HPDE6-E6E7 (cell line): ENCODE measurements around the gene KLHDC7A.

Source experiments
- DNase-seq: peaks from one replicate; pipeline ENCODE4 v3.0.0; 2011; ENCODE audit warnings: missing footprints; ENCODE audit errors: extremely low spot score

KLHDC7A gene

DNA sequence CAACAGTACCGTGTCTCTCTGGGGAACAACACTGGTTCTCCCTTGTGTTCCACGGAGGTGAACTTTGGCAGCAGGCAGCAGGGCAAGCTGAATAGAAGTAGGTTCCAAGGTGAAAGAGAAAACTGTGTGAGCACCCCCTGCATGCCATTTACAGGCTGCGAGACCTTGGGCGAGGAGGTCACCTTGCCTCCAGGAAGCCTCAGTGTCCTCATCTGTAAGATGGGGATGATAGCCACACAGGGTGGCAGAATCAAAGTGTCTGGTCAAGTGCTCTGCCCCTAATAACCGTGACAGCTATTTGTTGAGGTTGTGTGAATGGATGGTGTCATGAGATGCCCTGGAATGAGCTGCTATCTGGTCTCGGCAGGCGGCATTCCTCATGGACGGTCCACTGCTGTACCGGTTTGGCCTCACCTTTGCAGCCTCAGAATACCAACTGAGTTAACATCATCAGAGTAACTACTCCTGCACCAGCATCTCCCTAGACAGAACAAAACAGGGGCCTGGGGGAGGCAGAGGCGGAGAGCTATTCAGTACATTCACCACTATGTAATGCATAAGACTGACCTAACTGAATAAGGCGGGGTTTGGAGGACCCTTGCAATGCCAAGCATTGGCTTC is 7.4 kb upstream of the KLHDC7A start:
- DNase-seq = no peak

DNA sequence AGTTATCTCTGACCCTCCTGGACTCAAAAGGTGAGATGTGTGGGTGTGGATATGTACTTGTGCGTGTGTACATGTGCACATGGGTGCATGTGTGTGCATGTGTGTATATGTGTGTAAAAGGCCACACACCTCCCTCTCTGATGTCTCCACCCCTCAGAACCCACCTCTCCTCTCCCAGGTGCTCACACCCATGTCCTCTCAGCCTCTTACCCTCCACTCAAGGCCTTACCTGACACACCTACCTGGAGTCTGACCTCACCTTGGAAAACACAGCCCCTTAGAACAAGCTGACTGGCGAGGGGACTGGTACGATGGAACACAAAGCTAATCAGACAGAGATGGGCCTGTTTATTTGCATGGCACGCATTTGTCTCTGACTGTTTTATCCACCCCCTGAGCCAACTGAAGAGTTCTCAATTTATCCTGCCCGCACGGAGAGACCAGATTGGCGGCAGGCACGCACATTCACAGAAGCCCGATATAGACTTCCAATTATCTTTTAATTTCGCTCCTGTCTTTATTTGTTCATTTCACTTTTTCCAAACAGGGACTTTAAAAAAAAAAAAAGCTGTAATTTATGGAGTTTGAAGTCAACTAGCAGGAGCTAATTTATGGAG is 6.1 kb upstream of the KLHDC7A start:
- no peak for DNase-seq

DNA sequence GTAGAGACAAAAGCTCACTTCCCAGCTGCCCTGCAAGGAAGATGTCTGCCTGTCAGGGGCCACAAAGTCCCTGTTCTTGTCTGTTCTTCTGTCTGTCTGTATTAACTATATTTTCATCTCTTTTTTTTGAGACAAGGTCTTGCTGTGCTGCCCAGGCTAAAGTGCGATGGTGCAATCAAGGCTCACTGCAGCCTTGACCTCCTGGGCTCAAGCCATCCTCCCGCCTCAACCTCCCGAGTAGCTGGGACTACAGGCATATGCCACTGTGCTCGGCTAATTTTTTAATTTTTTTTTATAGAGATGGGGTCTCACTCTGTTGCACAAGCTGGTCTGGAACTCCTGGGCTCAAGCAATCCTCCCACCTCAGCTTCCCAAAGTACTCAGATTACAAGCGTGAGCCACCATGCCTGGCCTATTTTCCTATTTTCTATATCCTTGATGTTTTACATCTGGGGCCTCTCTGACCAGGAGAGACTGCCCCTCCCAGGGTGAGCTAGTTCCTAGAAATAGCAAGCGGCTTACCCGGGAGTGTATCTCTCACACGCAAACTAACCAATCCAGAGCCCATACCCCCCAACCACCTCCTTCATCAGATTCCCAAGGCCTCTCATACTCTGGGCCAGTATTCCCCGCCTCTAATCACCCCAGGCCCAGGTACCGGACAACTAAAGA is 5.4 kb upstream of the KLHDC7A start:
- no peak for DNase-seq

DNA sequence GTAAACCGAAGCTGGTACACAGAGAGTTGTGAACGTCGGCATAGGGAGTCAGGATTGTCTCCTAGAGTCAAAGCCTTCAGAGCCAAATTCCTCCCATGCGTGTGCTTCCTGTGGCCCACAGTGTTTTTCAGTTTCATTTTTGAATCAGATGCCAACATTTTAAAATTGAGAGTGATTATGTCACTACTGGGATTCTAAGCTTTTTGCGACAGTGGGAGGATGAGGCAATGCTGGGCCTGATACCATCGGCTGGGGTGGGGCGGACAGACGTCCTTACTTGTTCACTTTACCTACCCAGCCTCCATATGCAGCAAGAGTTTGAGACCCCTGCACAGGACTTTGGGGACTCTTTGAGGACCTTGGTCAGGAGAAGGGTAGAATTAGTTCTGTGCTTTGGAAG is 1.3 kb upstream of the KLHDC7A start:
- DNase-seq = no peak

DNA sequence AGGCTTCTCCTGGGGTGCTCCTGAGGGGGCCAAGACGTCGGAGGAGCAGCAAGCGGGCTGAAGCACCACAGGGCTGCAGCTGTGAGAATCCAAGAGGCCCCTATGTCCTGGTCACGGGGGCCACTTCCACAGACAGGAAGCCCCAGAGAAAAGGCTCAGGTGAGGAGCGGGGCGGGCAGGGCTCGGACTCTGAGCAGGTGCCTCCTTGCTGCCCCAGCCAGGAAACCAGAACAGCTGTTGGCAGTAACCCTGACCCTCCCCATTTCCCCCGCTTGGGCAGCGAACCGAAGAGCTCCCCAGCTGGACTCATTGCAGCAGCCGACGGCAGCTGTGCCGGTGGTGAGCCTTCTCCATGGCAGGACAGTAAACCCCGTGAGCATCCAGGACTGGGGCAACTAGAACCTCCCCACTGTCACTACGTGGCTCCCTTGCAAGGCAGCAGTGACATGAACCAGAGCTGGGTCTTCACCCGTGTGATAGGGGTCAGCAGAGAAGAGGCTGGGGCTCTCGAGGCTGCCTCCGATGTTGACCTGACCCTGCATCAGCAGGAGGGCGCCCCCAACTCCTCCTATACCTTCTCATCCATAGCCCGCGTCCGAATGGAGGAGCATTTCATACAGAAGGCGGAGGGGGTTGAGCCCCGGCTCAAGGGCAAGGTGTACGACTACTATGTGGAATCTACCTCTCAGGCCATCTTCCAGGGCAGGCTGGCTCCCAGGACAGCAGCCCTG is 625 bp downstream of the KLHDC7A start:
- DNase-seq = no peak

DNA sequence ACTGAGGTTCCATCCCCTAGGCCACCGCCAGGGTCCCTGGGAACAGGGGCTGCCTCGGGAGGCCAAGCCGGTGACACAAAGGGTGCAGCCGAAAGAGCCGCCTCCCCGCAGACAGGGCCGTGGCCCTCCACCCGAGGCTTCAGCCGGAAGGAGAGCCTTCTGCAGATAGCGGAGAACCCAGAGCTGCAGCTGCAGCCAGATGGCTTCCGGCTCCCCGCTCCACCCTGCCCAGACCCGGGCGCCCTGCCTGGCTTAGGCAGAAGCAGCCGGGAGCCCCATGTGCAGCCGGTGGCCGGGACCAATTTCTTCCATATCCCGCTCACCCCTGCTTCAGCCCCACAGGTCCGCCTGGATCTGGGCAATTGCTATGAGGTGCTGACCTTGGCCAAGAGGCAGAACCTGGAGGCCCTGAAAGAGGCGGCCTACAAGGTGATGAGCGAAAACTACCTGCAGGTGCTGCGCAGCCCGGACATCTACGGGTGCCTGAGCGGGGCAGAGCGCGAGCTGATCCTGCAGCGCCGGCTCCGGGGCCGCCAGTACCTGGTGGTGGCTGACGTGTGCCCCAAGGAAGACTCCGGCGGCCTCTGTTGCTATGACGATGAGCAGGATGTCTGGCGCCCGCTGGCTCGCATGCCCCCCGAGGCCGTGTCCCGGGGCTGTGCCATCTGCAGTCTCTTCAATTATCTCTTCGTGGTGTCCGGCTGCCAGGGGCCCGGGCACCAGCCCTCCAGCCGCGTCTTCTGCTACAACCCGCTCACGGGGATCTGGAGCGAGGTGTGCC is 1.4 kb downstream of the KLHDC7A start:
- no peak for DNase-seq

DNA sequence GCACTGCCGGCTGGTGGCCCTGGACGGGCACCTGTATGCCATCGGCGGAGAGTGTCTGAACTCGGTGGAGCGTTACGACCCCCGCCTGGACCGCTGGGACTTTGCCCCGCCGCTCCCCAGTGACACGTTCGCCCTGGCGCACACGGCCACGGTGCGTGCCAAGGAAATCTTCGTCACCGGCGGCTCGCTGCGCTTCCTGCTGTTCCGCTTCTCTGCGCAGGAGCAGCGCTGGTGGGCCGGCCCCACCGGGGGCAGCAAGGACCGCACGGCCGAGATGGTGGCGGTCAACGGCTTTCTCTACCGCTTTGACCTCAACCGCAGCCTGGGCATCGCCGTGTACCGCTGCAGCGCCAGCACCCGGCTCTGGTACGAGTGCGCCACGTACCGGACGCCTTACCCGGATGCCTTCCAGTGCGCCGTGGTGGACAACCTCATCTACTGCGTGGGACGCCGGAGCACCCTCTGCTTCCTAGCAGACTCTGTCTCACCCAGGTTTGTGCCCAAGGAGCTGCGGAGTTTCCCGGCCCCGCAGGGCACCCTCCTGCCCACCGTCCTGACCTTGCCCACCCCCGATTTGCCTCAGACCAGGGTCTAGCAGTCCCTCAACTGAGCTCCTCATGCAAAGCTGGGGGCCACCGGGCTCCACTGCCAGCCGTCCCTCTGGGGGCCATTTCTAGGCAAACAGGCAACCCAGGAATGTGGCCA is 2.1 kb downstream of the KLHDC7A start:
- DNase-seq = no peak

DNA sequence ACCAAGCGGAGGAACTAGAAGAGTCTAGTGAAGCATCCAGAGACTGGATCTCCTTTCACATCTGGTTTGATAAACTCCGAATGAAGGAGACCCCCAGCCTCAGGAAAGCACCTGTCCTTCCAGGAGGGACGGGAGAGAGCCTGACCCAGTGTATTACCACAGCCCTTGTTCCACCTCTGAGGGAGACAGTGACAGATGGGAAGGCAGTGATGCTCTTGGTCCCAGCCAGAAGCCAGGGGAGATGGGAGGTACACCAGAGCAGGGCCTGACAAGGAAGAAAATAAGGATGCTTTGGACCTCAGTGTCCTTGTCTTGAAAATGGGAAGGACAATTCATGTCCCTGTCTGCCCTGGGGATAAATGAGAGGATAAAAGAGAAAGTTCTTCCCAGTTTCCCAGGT is 3.5 kb downstream of the KLHDC7A start:
- no peak for DNase-seq

DNA sequence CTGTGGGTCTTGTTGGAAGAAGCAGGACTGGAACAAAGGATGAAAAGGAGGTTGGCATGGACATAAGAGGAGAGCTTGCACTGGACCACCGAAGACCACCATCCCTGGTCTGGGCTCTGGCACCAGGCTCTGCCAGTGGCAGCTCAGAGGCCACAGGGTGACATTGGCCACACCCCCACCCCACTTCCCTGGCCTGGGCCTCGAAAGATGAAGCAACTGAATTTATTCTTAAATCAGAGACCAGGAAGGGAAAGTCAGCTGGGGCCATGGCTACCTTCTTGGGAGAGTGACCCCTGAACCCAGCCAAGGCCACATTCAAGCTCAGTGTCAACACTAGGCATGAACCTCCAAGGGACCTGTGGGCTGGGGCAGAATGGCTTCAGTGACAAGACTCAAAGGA is 4.0 kb downstream of the KLHDC7A start:
- DNase-seq = no peak

DNA sequence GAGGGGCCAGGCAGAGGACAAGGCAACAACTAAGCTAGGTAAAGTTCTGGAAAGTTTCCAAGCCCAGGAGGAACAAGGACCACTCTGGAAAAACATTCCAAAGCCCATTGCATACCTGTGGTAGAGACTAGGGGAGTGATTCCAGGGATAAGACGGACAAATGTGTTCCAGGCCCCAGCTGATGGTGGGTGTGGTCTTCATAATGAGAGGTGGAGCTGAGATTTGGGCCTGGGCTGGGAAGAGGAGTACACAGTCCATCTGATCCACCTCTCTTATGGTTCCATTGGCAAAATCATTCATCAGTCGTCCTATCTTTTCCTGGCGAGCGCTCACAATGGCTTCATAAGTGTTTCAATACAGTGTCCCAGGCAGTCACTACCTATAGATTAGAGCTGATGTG is 4.5 kb downstream of the KLHDC7A start:
- no peak for DNase-seq

DNA sequence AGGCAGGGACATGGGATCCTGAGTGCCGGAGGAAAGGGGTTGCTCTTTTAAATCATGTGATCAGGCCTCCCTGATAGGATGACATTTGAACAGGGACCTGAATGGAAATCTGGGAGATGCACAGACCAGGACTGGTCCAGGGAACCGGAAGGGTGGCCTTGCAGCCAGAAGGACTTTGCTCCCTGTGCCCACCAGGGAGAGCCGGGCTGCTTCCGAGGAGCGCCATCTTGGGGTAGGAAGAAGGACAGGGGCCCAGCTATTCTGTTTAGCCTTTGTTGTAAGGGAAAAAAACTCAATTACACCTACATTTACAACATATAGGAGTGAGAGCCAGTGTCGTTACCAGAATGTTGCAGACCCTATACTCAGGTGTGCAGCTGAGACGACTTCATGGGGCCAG is 5.5 kb downstream of the KLHDC7A start:
- no peak for DNase-seq

DNA sequence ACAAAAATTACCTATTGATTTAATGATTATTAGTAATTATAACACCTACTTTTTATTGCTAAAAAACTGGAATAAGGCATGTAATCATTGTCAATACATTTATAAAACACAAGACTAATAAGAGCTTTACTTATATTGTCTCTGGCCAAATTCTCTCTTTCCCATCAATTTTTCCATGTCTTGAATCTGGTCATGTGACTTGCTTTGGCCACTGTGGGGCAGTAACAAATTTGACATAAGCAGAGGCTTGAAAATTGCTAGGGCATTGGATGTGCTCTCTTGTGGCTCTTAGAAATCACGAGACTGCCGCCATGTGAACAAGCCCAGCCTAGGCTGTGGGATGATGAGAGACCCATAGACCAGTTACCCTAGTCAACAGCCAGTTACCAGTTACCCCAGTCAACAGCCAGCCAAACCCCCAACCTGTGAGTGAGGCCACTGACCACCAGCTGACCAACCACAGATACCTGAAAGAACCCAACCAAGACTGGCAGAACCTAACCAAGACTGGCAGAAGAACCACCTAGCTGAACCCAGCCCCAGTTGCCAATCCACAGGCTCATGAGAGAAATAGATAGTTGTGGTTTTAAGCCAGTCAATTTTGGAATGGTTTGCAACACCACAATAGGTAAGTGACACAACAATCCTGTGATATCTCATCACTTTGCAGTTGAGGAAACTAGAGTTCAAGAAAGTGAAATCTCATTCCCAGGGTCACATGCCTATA is 8.8 kb downstream of the KLHDC7A start:
- no peak for DNase-seq

DNA sequence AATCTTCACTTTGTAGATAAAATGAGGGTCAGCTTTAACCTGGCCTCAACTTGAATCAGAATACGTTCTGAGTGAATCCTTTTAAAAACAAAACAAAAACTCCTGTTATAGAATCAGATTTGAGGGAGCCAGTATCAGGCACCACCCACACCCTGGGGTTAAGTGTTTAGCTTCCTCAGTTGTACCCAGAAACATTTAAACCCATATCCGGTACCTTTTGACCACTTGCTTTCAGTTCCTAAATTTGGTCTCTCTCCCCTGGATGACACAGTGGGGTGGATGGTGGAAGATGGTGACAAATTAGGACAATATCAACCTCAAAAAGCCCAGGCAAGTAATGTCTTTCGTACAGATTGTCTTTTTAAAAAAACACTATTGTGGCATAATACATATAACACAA is 10.4 kb downstream of the KLHDC7A start:
- DNase-seq = no peak

DNA sequence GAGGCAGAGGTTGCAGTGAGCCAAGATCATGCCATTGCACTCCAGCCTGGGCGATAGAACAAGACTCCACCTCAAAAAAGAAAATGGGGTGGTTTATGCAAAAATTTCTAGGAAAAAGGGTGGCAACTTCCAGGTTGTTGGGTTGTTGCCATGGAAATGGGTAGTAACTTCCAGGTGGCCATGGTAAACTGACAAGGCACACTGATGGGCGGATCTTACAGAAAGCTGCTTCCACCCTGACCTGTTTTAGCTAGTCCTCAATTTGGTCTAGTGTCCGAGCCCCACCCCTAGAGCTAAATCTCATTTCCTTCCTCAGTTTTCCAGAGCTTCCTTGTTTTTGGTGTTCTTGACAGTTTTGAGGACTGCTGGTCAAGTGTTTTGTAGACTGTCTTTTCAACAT is 13.6 kb downstream of the KLHDC7A start:
- DNase-seq = no peak

DNA sequence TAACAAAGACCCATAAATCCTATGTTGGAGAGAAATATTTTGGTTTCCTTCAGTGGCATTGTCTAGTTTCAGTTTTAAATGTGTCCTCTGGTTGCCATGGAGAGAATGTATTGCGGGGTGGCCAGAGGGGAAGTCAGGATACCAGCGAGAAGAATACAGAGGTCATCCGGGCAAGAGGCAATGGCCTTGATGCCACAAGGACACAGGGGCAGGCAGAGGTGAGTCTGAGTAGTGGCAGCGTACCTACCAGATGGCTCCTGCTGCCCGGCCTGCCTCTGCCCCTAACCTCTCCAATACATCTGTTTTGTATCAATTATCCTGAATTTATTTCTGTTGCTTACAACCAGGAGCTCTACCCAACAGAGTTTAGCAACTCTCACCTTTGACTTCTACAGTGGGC is 14.9 kb downstream of the KLHDC7A start:
- DNase-seq = no peak

DNA sequence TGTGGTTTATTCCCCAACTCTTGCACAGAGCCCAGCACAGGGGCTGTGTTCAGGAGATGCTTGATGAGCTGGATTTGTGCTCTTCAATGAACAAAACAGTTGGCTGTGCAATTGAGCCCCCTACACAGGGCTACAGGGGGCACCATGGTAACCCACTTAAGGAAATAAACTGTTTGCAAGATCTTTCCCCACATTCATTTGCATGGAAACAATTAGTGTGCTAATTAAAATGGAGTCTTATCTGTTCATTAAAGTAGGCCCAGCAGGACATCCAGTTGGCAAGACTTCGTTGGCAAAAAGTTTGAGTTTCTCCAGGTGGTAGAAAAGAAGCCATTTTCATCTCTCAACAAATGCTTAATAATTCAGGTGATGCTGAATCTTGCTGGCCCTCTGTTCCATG is 15.3 kb downstream of the KLHDC7A start:
- DNase-seq = no peak

DNA sequence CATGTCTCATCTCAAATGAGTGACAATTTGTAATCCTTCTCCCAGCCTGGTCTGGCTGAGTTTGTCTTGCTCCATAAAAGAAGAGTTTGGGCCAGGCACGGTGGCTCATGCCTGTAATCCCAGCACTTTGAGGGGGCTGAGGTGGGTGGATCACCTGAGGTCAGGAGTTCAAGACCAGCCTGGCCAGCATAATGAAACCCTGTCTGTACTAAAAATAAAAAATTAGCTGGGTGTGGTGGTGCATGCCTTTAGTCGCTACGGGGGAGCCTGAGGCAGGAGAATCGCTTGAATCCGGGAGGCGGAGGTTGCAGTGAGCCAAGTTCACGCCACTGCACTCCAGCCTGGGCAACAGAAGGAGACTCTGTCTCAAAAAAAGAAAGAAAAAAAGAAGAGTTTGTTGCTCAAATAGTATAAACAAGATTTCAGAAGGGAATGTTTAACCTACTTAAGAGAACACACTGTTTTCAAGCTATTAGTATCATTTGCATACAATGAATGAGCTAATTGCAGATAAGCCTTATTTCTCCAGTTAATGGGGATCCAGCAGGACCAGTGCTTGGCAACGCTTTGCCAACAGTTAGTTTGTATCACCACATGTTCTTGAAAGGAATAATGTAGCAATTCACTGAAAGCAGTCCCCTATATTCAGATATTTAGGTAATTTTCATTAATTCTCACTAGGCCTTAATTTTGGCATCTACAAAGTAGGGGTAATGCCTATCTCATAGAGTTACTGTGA is 15.9 kb downstream of the KLHDC7A start:
- DNase-seq = no peak

DNA sequence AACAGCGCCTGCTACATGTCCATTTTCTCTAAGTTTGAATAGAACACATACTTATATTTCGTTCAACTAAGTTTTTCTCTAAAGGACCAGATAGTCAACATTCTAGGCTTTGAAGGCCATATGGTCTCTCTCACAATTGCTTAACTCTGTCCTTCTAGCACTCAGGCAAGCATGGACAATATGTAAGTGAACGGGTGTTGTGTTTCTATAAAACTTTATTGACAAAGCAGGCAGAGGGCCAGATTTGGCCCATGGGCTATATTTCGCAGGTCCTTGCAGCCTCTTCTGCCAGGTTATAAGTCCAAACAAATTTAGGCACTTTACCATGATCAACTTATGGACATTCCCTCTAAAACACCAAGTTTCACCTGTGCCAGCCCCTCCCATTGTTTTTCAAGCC is 21.1 kb downstream of the KLHDC7A start:
- DNase-seq = no peak

DNA sequence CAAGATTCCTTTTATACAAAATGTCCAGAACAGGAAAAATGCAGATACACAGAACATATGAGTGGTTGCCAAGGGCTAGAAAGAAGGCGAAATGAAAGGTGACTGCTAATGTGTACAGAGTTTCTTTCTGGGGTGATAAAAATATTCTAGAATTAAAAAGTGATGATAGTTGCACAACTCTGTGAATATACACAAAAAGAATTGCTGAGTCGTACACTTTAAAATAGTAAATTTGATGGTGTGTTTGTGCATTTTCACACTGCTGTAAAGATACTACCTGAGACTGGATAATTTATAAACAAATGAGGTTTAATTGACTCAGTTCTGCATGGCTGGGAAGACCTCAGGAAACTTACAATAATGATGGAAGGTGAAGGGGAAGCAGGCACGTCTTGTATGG is 23.9 kb downstream of the KLHDC7A start:
- no peak for DNase-seq

DNA sequence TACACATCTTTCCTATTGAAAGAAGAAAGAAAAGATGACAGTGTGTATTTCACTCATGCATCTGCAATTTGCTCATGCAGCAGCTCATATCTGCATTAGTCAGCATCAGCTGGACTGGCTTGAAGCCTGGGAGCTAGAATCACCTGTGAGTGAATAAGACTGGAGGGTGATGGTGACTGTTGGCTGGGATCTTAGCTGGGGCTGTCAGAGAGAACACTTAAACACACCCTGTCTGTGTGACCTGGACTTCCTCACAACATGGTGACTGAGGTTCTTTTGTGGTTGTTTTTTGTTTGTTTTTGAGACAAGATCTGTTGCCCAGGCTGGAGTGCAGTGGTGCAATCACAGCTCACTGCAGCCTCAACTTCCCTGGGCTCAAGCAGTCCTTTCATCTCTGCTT is 24.9 kb downstream of the KLHDC7A start:
- DNase-seq = no peak
